ENCODE data around the gene NTMT1.

- TF ChIP-seq, protein P1, sequence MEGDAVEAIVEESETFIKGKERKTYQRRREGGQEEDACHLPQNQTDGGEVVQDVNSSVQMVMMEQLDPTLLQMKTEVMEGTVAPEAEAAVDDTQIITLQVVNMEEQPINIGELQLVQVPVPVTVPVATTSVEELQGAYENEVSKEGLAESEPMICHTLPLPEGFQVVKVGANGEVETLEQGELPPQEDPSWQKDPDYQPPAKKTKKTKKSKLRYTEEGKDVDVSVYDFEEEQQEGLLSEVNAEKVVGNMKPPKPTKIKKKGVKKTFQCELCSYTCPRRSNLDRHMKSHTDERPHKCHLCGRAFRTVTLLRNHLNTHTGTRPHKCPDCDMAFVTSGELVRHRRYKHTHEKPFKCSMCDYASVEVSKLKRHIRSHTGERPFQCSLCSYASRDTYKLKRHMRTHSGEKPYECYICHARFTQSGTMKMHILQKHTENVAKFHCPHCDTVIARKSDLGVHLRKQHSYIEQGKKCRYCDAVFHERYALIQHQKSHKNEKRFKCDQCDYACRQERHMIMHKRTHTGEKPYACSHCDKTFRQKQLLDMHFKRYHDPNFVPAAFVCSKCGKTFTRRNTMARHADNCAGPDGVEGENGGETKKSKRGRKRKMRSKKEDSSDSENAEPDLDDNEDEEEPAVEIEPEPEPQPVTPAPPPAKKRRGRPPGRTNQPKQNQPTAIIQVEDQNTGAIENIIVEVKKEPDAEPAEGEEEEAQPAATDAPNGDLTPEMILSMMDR (IDR thresholded peaks at IDR 0.05): no peak
- TF ChIP-seq POLR2A (IDR thresholded peaks at IDR 0.05): no peak
Measured at GRCh38 chr9:129635099-129636065, 9.4 kb downstream of the NTMT1 start.
